MG63 (cell line): ENCODE results near the gene SHISA7. TPM values are rescaled to one million over a fixed set of nuclear protein-coding genes. Genes with fewer than 3 reads are reported as not detected.
A peak's percentile ranks its signal among the peaks of the same experiment; 100 is the strongest.

ENCODE experiments used
- DNase-seq: peaks from one replicate; pipeline ENCODE4 v3.0.0-alpha.2; 2020
- H3K27me3 ChIP-seq: fragments of 250-450 bp; sonication (Bioruptor Pico); 2 replicates; pipeline ENCODE4 v1.5.1; 2020; ENCODE audit warnings: mild to moderate bottlenecking, moderate library complexity
- H3K36me3 ChIP-seq: fragments of 250-450 bp; sonication (Bioruptor Pico); 2 replicates; pipeline ENCODE4 v1.5.1; 2020; ENCODE audit warnings: mild to moderate bottlenecking, moderate library complexity
- H3K4me3 ChIP-seq: fragments of 250-450 bp; sonication (Bioruptor Pico); 2 replicates; pipeline ENCODE4 v1.5.1; 2020; ENCODE audit warnings: mild to moderate bottlenecking, moderate library complexity
- H3K9me3 ChIP-seq: fragments of 250-450 bp; sonication (Bioruptor Pico); 2 replicates; pipeline ENCODE4 v1.5.1; 2020; ENCODE audit warnings: mild to moderate bottlenecking, moderate library complexity
- total RNA-seq: library from RNA; depleted of rRNA; stranded (reverse); fragments of >200 nt; shearing (Covaris generic); gene quantifications from 2 replicates; pipeline ENCODE4 v1.2.3, GENCODE V29; 2014; ENCODE audit warnings: low replicate concordance

SHISA7 gene
- total RNA-seq, 1 experiment from 2014 or later: not detected

GRCh38 chr19:55392820-55393761, 50.0 kb downstream of the SHISA7 start:
- H3K36me3 ChIP-seq: peaks cover 40% of the 10 kb centered on the region
- H3K4me3 ChIP-seq: no peak overlapping the region
- H3K27me3 ChIP-seq: no peaks in the 10 kb centered on the region
- no peak for DNase-seq
- H3K9me3 ChIP-seq: no peaks in the 10 kb centered on the region

DNA sequence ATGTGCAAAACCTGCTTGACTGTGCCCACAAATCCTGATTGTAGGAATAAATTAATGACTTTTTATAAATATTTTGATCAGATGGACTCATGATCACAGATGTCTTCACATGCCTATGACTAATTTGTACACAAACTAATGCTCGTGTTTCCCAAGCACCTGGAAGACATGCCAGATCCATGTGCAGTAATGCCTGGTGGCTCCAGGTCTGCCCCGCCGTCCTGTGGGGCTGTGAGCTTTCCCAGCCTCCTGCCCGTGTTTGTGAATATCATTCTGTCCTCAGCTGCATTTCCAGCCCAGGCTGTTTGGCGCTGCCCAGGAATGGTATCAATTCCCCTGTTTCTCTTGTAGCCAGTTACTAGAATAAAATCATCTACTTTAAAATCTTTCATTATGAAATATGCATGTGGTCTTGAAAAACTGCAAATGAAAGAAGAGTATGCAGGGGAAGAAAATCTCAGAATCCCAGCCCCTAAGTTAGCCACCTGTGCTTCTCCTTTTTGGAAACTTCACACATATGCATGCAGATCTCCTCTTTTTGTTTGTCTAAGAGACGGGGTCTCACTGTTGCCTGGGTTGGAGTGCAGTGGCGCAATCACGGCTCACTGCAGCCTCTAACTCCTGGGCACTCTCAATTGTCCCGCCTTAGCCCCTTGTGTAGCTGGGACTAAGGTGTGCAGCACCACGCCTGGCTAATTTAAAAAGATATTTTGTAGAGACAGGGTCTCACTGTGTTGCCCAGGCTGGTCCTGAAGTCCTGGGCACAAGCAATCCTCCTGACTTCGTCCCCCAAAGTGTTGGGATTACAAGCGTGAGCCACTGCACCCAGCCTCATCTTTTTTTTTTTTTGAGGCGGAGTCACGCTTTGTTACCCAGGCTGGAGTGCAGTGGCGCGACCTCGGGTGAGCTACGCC, 51.1 kb downstream of the SHISA7 start:
- no peaks in the 10 kb centered on the region for H3K9me3 ChIP-seq
- DNase-seq: no peak
- H3K36me3 ChIP-seq: peaks cover 52% of the 10 kb centered on the region
- no peaks in the 10 kb centered on the region for H3K27me3 ChIP-seq
- H3K4me3 ChIP-seq: no peak overlapping the region

GRCh38 chr19:55391191-55391670, 51.9 kb downstream of the SHISA7 start:
- Histone ChIP-seq H3K36me3 (peaks cover 59% of the 10 kb centered on the region), H3K4me3 (no peak overlapping the region), H3K9me3 (no peaks in the 10 kb centered on the region), H3K27me3 (no peaks in the 10 kb centered on the region)
- DNase-seq: no peak

DNA sequence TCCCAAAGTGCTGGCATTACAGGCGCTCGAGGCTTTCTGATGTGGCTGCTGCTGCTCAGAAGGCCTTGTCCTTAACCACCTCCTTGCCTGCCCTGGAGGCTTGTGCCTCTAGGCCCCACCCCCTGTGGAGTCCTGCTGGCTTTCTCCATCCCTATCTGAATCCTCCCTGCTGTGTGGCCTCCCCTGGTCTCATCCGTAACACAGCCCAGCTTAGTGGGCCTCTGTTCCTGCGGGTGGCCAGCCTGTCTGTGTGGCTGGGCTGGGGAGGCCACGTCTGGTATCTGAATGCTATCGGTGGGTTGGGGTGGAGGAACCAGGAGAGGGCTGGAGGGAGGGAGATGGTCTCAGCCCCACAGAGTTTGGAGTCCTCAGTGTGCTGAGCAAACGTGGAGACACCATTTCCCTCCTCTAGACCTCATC, 52.6 kb downstream of the SHISA7 start:
- H3K36me3 ChIP-seq: peaks cover 63% of the 10 kb centered on the region
- H3K4me3 ChIP-seq: no peak overlapping the region
- no peak for DNase-seq
- H3K9me3 ChIP-seq: no peaks in the 10 kb centered on the region
- H3K27me3 ChIP-seq: no peaks in the 10 kb centered on the region

DNA sequence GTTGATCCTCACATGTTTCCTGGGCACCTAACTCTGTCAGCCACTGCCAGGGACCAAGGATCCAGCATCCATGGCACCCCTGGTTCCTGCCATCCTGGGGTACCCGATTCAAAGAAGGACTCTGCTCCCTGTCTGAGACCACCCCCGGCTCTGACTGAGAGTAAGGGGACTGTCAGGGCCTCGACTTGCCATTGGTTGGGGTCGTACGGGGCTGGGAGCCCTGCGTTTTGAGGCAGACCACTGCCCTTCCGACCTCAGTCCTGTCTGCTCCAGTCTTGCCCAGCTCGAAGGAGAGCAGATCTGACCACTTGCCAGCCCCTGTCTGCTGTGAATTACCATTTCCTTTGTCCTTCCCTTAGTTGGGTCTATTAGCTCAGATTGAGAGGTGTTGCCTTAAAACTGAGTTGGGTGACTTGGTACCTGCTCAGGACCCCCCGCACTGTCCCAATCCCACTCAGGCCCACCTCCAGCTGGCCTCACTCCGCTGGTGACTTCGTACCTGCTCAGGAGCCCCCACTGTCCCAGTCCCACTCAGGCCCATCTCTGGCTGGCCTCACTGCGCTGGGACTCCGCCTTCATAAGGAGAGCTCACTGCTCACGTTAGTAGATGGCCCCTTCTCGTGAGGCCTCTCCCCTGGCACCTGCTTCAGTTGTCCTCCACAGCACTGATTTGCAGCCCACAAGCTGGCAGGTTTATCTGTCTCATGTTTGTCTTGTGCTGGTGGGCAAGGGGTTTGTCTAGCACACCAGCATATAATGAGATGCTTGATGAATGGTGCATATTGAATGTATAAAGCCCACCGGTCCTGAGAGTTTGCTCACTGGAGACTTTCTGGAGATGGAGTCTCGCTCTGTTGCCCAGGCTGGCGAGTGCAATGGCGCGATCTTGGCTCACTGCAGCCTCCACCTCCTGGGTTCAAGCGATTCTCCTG, 53.4 kb downstream of the SHISA7 start:
- no peak for DNase-seq
- H3K36me3 ChIP-seq: peaks cover 63% of the 10 kb centered on the region
- H3K4me3 ChIP-seq: no peak overlapping the region
- no peaks in the 10 kb centered on the region for H3K27me3 ChIP-seq
- no peaks in the 10 kb centered on the region for H3K9me3 ChIP-seq

DNA sequence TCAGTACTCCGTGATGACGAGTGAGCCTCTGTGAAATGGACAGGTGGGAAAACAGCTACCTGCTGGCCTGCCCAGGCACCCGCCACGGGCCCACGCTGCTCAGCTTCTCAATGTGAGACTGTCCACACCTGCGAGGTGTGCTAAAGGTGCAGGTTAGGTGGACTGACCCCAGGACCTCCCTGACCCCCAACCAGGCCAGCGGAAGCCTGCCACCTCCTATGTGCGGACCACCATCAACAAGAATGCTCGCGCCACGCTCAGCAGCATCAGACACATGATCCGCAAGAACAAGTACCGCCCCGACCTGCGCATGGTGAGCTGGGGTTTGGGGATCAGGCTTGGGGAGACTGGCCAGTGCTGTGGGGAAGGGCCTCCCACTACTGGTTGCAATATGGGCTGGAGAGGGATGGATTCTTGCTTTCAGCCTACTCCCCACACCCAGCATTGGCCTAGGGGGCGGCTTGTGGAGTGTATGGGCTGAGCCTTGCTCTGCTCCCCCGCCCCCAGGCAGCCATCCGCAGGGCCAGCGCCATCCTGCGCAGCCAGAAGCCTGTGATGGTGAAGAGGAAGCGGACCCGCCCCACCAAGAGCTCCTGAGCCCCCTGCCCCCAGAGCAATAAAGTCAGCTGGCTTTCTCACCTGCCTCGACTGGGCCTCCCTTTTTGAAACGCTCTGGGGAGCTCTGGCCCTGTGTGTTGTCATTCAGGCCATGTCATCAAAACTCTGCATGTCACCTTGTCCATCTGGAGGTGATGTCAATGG, 55.2 kb downstream of the SHISA7 start:
- Histone ChIP-seq H3K27me3 (no peaks in the 10 kb centered on the region), H3K9me3 (no peaks in the 10 kb centered on the region), H3K4me3 (peak overlapping the region; percentile 94), H3K36me3 (peaks cover 63% of the 10 kb centered on the region)
- no peak for DNase-seq

- H3K9me3 ChIP-seq: no peaks in the 10 kb centered on the region
- H3K4me3 ChIP-seq: peak overlapping the region; percentile 94
- no peaks in the 10 kb centered on the region for H3K27me3 ChIP-seq
- DNase-seq: no peak
- H3K36me3 ChIP-seq: peaks cover 57% of the 10 kb centered on the region
Measured at GRCh38 chr19:55386493-55386971, 56.6 kb downstream of the SHISA7 start.

DNA sequence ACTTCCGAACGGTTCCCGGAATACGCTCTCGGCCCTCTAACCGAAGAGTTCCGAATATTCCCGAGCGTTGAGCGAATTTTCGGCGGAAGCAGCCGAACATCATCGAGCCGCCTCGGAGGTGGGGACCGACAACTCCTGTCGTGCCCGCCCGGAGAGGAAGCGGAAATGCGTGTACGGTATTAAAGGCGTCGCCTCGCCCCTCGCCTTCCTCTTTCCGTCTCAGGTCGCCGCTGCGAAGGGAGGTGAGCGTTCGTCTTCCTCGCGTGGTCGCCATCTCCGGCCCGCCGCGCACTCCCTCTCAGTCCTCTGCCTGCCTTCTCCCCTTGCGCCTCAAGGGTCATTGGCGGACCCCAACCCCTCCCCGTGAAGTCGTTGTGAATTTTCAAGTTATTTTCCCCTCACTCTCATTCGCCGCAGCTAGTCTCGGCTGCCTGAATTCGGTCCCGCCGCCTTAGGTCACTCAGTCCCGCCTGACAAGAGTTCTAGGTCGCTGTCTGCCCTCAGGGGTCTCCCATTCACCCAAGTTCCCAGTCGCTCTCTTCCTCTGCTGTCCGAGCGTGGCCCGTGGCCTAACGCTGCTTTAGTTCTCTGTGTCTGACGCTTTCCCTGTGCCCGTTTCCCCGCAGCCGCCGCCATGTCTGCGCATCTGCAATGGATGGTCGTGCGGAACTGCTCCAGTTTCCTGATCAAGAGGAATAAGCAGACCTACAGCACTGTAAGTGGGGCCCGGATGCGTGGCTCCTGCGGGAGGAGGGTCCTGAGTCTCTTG, 57.2 kb downstream of the SHISA7 start, which contains the start of gene RPL28:
Gene RPL28, plus strand, starts transcription at position 209 of the 769 bp plus-strand sequence. Its CDS starts 426 bp downstream, at position 635.
- H3K4me3 ChIP-seq: peak within 1 kb of the TSS; percentile 94
- H3K27me3 ChIP-seq: no peaks in the 10 kb centered on the region
- no peaks in the 10 kb centered on the region for H3K9me3 ChIP-seq
- H3K36me3 ChIP-seq: peaks cover 51% of the 10 kb centered on the region
- DNase-seq: peak; percentile 97

GRCh38 chr19:55384920-55385723, 58.0 kb downstream of the SHISA7 start:
- peak overlapping the region; percentile 94 for H3K4me3 ChIP-seq
- H3K9me3 ChIP-seq: no peaks in the 10 kb centered on the region
- peaks cover 43% of the 10 kb centered on the region for H3K36me3 ChIP-seq
- DNase-seq: peak; percentile 96
- H3K27me3 ChIP-seq: no peaks in the 10 kb centered on the region

DNA sequence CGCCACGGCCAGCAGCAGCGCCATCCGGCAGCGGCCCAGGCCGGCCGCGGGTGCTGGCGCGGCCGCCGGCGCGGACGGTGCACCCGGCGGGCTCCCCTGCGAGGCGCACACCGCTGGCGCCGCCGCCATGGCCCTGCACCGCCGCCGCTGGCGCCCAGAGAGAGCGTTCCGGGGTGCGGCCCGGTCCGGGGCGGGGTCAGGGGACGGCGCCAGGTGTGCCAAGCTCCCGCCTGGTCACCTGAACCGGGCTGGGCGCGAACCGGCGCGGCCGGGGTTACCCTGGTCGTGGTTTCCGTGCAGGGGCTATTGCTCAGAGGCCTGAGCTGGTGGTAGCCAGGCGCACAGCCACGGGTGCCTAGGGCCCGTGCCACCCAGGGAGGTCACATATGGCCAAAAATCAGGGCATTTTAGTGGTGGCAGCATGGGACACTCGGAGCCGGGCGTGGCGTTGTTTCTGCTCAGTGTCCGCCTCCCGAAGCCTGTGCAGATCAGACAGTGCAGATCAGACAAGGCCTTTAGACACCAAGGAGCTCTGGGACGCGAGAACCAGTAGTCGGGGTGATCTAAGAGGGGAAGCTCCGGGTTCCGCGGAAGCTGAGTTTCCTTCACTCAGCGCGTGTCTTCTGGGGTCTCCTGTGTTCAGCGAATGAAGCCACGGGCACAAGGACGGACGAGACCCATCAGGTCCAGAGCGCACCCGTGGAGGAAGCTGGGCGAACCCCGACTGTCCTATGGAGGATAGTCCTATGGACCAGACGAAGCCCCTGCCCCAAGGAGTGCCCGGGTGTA, 58.8 kb downstream of the SHISA7 start, which contains the start of gene TMEM238:
Gene TMEM238, minus strand, starts transcription at position 162 of the 789 bp plus-strand sequence. Its CDS starts 33 bp downstream, at position 129.
- H3K4me3 ChIP-seq: peak within 1 kb of the TSS; percentile 94
- no peak for DNase-seq
- no peaks in the 10 kb centered on the region for H3K27me3 ChIP-seq
- peaks cover 35% of the 10 kb centered on the region for H3K36me3 ChIP-seq
- H3K9me3 ChIP-seq: no peaks in the 10 kb centered on the region

DNA sequence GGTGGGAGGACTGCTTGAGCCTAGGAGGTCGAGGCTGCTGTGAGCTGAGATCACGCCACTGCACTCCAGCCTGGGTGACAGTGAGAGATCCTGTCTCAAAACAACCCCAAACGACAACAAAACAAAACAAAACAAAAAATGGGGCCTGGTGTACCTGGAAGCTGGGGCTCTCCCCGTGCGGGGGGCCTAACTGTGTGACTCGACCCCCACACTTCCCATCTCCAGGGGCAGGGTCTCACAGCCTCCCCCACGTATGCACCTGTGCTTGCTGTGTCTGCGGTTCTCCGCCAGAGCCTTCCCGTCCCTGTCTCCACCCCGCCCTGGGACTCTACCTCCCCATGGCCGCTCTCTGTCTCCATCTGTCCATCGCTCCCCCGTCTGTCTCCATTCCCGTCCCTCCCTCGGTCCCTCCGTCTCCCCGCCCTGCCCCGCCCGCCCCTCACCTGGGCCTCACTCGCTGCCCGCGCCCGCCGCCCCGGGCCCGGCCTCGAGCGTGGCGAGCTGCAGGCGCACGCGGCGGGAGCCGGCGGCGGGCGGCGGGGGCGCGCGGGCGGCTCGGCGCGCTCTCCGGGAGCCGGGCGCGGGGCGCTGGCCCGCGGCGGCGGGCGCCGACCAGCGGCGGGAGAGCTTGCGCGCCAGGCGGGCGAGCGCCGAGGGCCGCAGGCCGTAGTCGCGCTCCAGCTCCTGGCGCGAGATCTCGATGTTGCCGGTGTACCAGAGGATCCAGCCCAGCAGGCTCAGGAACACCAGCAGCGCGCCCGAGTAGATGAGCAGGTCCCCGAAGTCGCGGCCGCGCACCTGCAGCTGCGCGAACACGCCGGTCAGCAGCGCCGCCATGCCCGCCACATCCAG, 59.6 kb downstream of the SHISA7 start:
- H3K9me3 ChIP-seq: no peaks in the 10 kb centered on the region
- DNase-seq: peak; percentile 72
- H3K4me3 ChIP-seq: peak overlapping the region; percentile 94
- no peaks in the 10 kb centered on the region for H3K27me3 ChIP-seq
- H3K36me3 ChIP-seq: peaks cover 26% of the 10 kb centered on the region

- Histone ChIP-seq H3K9me3 (no peaks in the 10 kb centered on the region), H3K27me3 (no peaks in the 10 kb centered on the region), H3K36me3 (peaks cover 17% of the 10 kb centered on the region), H3K4me3 (no peak overlapping the region)
- DNase-seq: no peak
Measured at GRCh38 chr19:55382522-55383054, 60.5 kb downstream of the SHISA7 start.
